H1 (cell line): ENCODE measurements around the gene SCAMP5.

Experiments used
- ASH2L ChIP-seq: fragments of 200-600, 300-600 bp; sonication (generic); IDR thresholded peaks from one replicate; pipeline ENCODE4 v1.7.1; 2017; ENCODE audit warnings: low read length
- ATF3 ChIP-seq: IDR thresholded peaks from 2 replicates; pipeline ENCODE4 v1.6.1; 2011; ENCODE audit warnings: low read depth, mild to moderate bottlenecking, low read length; ENCODE audit not compliant: insufficient read depth
- BACH1 ChIP-seq: IDR thresholded peaks from 2 replicates; pipeline ENCODE4 v1.6.1; 2012; ENCODE audit warnings: low read length, improper control_type of control experiment
- BRCA1 ChIP-seq: IDR thresholded peaks from 2 replicates; pipeline ENCODE4 v1.6.1; 2012; ENCODE audit warnings: low read depth, low read length, improper control_type of control experiment
- EP300 ChIP-seq, 2 experiments: IDR thresholded peaks; 1 replicate in 1 of 2; 2 replicates in 1 of 2; pipeline ENCODE4 v1.6.1; 2011 to 2012; ENCODE audit warnings: low read depth in 2 of 2, low read length in 2 of 2, mild to moderate bottlenecking in 2 of 2, borderline replicate concordance in 1 of 2, inconsistent platforms in 1 of 2, moderate library complexity in 1 of 2
- EZH2 ChIP-seq: fragments of 200-600 bp; sonication (generic); IDR thresholded peaks from 2 replicates; pipeline ENCODE4 v1.7.1; 2012; ENCODE audit warnings: low read depth, mild to moderate bottlenecking, moderate library complexity, low read length, inconsistent platforms; ENCODE audit not compliant: severe bottlenecking
- NANOG ChIP-seq: IDR thresholded peaks from 2 replicates; pipeline ENCODE4 v1.6.1; 2011; ENCODE audit warnings: low read length, low read depth, mild to moderate bottlenecking, inconsistent platforms; ENCODE audit not compliant: insufficient read depth, poor library complexity, severe bottlenecking
- POLR2A ChIP-seq, 2 experiments: IDR thresholded peaks; 1 replicate in 1 of 2; 2 replicates in 1 of 2; pipeline ENCODE4 v1.6.1; 2011; ENCODE audit warnings: low read depth in 2 of 2, low read length in 2 of 2, mild to moderate bottlenecking in 2 of 2; ENCODE audit errors: control extremely low read depth in 1 of 2
- RAD21 ChIP-seq, 2 experiments: IDR thresholded peaks in 1 of 2; conservative IDR thresholded peaks in 1 of 2; 2 replicates each; pipeline ENCODE4 v1.6.1; 2011; ENCODE audit warnings: low read depth in 2 of 2, low read length in 2 of 2, improper control_type of control experiment in 1 of 2, inconsistent platforms in 1 of 2, mild to moderate bottlenecking in 1 of 2, moderate library complexity in 1 of 2
- TEAD4 ChIP-seq: IDR thresholded peaks from 2 replicates; pipeline ENCODE4 v1.6.1; 2012; ENCODE audit warnings: low read depth, low read length, inconsistent platforms, mixed read lengths
- USF2 ChIP-seq: IDR thresholded peaks from 2 replicates; pipeline ENCODE4 v1.6.1; 2011; ENCODE audit warnings: low read length, improper control_type of control experiment
- YY1 ChIP-seq: IDR thresholded peaks from 2 replicates; pipeline ENCODE4 v1.6.1; 2011; ENCODE audit warnings: low read depth, mild to moderate bottlenecking, low read length
- ZNF274 ChIP-seq: IDR thresholded peaks from 2 replicates; pipeline ENCODE4 v1.7.0; 2012; ENCODE audit warnings: low read length, borderline replicate concordance; ENCODE audit errors: extremely low read depth
- TF ChIP-seq, protein P1 (sequence below), 3 experiments: IDR thresholded peaks; 1 replicate in 2 of 3; 2 replicates in 1 of 3; pipeline versions ENCODE4 v1.5.1 to v1.6.1; 2011; ENCODE audit warnings: low read length in 3 of 3, mild to moderate bottlenecking in 3 of 3, inconsistent platforms in 2 of 3, low read depth in 1 of 3, moderate library complexity in 1 of 3; ENCODE audit not compliant: insufficient read depth in 1 of 3; ENCODE audit errors: control extremely low read depth in 1 of 3

- no peak for TF ChIP-seq EP300 (IDR thresholded peaks at IDR 0.05; ENCODE audit: borderline replicate concordance in 1 of 2, low read depth in 2 of 2, low read length in 2 of 2)
- no peak for TF ChIP-seq POLR2A (IDR thresholded peaks at IDR 0.05; ENCODE audit: control extremely low read depth in 1 of 2, low read depth in 2 of 2, low read length in 2 of 2)
- TF ChIP-seq ZNF274: no peak
- TF ChIP-seq, protein P1, sequence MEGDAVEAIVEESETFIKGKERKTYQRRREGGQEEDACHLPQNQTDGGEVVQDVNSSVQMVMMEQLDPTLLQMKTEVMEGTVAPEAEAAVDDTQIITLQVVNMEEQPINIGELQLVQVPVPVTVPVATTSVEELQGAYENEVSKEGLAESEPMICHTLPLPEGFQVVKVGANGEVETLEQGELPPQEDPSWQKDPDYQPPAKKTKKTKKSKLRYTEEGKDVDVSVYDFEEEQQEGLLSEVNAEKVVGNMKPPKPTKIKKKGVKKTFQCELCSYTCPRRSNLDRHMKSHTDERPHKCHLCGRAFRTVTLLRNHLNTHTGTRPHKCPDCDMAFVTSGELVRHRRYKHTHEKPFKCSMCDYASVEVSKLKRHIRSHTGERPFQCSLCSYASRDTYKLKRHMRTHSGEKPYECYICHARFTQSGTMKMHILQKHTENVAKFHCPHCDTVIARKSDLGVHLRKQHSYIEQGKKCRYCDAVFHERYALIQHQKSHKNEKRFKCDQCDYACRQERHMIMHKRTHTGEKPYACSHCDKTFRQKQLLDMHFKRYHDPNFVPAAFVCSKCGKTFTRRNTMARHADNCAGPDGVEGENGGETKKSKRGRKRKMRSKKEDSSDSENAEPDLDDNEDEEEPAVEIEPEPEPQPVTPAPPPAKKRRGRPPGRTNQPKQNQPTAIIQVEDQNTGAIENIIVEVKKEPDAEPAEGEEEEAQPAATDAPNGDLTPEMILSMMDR (IDR thresholded peaks at IDR 0.05; ENCODE audit: control extremely low read depth in 1 of 3, insufficient read depth in 1 of 3, low read depth in 1 of 3, low read length in 3 of 3): no peak
- TF ChIP-seq NANOG: no peak
- no peak for TF ChIP-seq ATF3
- no peak for TF ChIP-seq TEAD4
- TF ChIP-seq USF2: no peak
- no peak for TF ChIP-seq ASH2L
- TF ChIP-seq BACH1: no peak
- no peak for TF ChIP-seq BRCA1
- TF ChIP-seq YY1: no peak
- no peak for TF ChIP-seq RAD21 (IDR thresholded peaks at IDR 0.05 in 1 of 2, conservative IDR thresholded peaks at IDR 0.05 in 1 of 2; ENCODE audit: low read depth in 2 of 2, low read length in 2 of 2)
- TF ChIP-seq EZH2: no peak
Measured at GRCh38 chr15:75064846-75065245, 69.5 kb downstream of the SCAMP5 start.
